PC-3 (cell line): ENCODE data around the gene NNMT.

ENCODE experiments used
- CTCF ChIP-seq: fragments of 300-600 bp; sonication (generic); conservative IDR thresholded peaks from 2 replicates; pipeline ENCODE4 v1.5.1; 2017; ENCODE audit warnings: antibody characterized with exemption, low read depth, mild to moderate bottlenecking, low read length
- EZH2 ChIP-seq: fragments of 300-600 bp; sonication (generic); IDR thresholded peaks from one replicate; pipeline ENCODE4 v1.6.1; 2017; ENCODE audit warnings: antibody characterized with exemption, mild to moderate bottlenecking, low read length; ENCODE audit not compliant: unreplicated experiment

- peak; percentile 81 for TF ChIP-seq CTCF
- TF ChIP-seq EZH2, result no peak
Measured at GRCh38 chr11:114317787-114318137, 21.6 kb downstream of the NNMT start.
